PFSK-1 (cell line): Measurements from ENCODE around the gene UBXN7.

ENCODE experiments used
- POLR2AphosphoS5 ChIP-seq: IDR thresholded peaks from 2 replicates; pipeline ENCODE4 v1.6.1; 2012; ENCODE audit warnings: low read depth, mild to moderate bottlenecking, control low read depth, low read length, moderate library complexity
- SIN3A ChIP-seq: IDR thresholded peaks from 2 replicates; pipeline ENCODE4 v1.6.1; 2012; ENCODE audit warnings: mild to moderate bottlenecking, low read length, moderate library complexity, borderline replicate concordance; ENCODE audit not compliant: insufficient read depth
- TAF1 ChIP-seq: IDR thresholded peaks from 2 replicates; pipeline ENCODE4 v1.6.1; 2012; ENCODE audit warnings: low read length, control low read depth, borderline replicate concordance; ENCODE audit not compliant: insufficient read depth
- TF ChIP-seq, protein P1 (sequence below), 2 experiments: IDR thresholded peaks; 2 replicates each; pipeline versions ENCODE4 v1.6.1 to v1.8.0; 2011 to 2012; ENCODE audit warnings: low read depth in 2 of 2, low read length in 2 of 2, control low read depth in 1 of 2, inconsistent platforms in 1 of 2, mild to moderate bottlenecking in 1 of 2, moderate library complexity in 1 of 2; ENCODE audit not compliant: insufficient read depth in 1 of 2

DNA sequence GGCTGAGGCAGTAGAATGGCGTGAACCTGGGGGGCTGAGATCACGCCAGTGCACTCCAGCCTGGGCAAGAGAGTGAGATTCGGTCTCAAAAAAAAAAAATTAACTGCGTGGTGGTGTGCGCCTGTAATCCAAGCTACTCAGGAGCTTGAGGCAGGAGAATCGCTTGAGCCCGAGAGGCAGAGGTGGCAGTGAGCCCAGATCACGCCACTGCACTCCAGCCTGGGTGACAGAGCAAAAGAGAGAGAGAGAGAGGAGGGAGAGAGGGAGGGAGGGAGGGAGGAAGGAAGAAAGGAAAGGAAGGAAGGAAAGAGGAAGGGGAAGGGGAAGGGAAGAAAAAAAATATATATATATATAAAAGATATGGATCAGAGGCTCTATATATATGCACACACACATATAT lies 100.1 kb downstream of the UBXN7 start:
- TF ChIP-seq TAF1 (no peak), POLR2AphosphoS5 (no peak), SIN3A (no peak)
- TF ChIP-seq, protein P1, sequence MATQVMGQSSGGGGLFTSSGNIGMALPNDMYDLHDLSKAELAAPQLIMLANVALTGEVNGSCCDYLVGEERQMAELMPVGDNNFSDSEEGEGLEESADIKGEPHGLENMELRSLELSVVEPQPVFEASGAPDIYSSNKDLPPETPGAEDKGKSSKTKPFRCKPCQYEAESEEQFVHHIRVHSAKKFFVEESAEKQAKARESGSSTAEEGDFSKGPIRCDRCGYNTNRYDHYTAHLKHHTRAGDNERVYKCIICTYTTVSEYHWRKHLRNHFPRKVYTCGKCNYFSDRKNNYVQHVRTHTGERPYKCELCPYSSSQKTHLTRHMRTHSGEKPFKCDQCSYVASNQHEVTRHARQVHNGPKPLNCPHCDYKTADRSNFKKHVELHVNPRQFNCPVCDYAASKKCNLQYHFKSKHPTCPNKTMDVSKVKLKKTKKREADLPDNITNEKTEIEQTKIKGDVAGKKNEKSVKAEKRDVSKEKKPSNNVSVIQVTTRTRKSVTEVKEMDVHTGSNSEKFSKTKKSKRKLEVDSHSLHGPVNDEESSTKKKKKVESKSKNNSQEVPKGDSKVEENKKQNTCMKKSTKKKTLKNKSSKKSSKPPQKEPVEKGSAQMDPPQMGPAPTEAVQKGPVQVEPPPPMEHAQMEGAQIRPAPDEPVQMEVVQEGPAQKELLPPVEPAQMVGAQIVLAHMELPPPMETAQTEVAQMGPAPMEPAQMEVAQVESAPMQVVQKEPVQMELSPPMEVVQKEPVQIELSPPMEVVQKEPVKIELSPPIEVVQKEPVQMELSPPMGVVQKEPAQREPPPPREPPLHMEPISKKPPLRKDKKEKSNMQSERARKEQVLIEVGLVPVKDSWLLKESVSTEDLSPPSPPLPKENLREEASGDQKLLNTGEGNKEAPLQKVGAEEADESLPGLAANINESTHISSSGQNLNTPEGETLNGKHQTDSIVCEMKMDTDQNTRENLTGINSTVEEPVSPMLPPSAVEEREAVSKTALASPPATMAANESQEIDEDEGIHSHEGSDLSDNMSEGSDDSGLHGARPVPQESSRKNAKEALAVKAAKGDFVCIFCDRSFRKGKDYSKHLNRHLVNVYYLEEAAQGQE (IDR thresholded peaks at IDR 0.05; ENCODE audit: insufficient read depth in 1 of 2, low read depth in 2 of 2, low read length in 2 of 2): no peak
